PC-3 (cell line): ENCODE measurements around the gene CACNA1D. TPM values are rescaled to one million over a fixed set of nuclear protein-coding genes. Genes with fewer than 3 reads are reported as not detected.

Source experiments
- ATAC-seq: fragments of 200-7000 bp; cut with Tn5 transposase; 2 replicates; pipeline ENCODE4 v1.9.1; 2020; ENCODE audit warnings: mild to moderate bottlenecking, moderate library complexity
- BruUV-seq: library from RNA; stranded (reverse); fragments of 400-500 nt; replicated peaks from 2 replicates; lab custom pipeline; 2021; lab: Mats Ljungman, UMichigan
- CTCF ChIA-PET: fragments of 300-600 bp; sonication (Branson Sonifier 250); formaldehyde crosslinking; loops from one replicate; lab custom pipeline; 2022; ENCODE audit warnings: antibody characterized with exemption; lab: Charles Lee
- POLR2A ChIA-PET: fragments of 300-600 bp; sonication (Branson Sonifier 250); formaldehyde crosslinking; loops from one replicate; lab custom pipeline; 2022; ENCODE audit warnings: antibody characterized with exemption; ENCODE audit not compliant: unreplicated experiment; lab: Charles Lee
- DNase-seq: peaks from one replicate; pipeline ENCODE4 v3.0.0-alpha.2; 2015
- H2AFZ ChIP-seq: fragments of 300-600 bp; sonication (generic); 2 replicates; pipeline ENCODE4 v1.6.0; 2016; ENCODE audit warnings: antibody characterized with exemption, low read length
- H3F3A ChIP-seq: fragments of 300-600 bp; sonication (generic); one replicate; pipeline ENCODE4 v1.6.0; 2017; ENCODE audit warnings: antibody characterized with exemption, low read length, control low read depth, mild to moderate bottlenecking; ENCODE audit not compliant: unreplicated experiment
- H3K27ac ChIP-seq: fragments of 300-600 bp; sonication (generic); 2 replicates; pipeline ENCODE4 v1.5.1; 2016; ENCODE audit warnings: mild to moderate bottlenecking, low read length
- H3K27me3 ChIP-seq: fragments of 300-600 bp; sonication (generic); 2 replicates; pipeline ENCODE4 v1.6.1; 2016; ENCODE audit warnings: low read length, mixed read lengths
- H3K36me3 ChIP-seq: fragments of 300-600 bp; sonication (generic); 2 replicates; pipeline ENCODE4 v1.6.1; 2016; ENCODE audit warnings: low read depth, mixed run types, low read length, mixed read lengths
- H3K4me1 ChIP-seq: fragments of 300-600 bp; sonication (generic); 2 replicates; pipeline ENCODE4 v1.5.1; 2016; ENCODE audit warnings: low read length; ENCODE audit not compliant: insufficient read depth
- H3K4me2 ChIP-seq: fragments of 300-600 bp; sonication (generic); 2 replicates; pipeline ENCODE4 v1.6.0; 2016; ENCODE audit warnings: low read length
- H3K4me3 ChIP-seq: fragments of 300-600 bp; sonication (generic); 2 replicates; pipeline ENCODE4 v1.5.1; 2016; ENCODE audit warnings: mild to moderate bottlenecking, low read length, mixed read lengths
- H3K79me2 ChIP-seq: fragments of 300-600 bp; sonication (generic); 2 replicates; pipeline ENCODE4 v1.6.1; 2017; ENCODE audit warnings: low read length, mixed read lengths
- H3K9ac ChIP-seq: fragments of 300-600 bp; sonication (generic); 2 replicates; pipeline ENCODE4 v1.6.0; 2016; ENCODE audit warnings: mild to moderate bottlenecking, low read length
- H3K9me2 ChIP-seq: fragments of 300-600 bp; sonication (generic); replicated peaks from 2 replicates; pipeline ENCODE4 v1.6.1; 2016; ENCODE audit warnings: mixed run types, low read length, mixed read lengths
- H3K9me3 ChIP-seq: fragments of 300-600 bp; sonication (generic); 2 replicates; pipeline ENCODE4 v1.6.1; 2016; ENCODE audit warnings: low read length, mixed read lengths
- H4K20me1 ChIP-seq: fragments of 300-600 bp; sonication (generic); 2 replicates; pipeline ENCODE4 v1.6.1; 2016; ENCODE audit warnings: low read length, mixed read lengths
- EZH2 ChIP-seq: fragments of 300-600 bp; sonication (generic); IDR thresholded peaks from one replicate; pipeline ENCODE4 v1.6.1; 2017; ENCODE audit warnings: antibody characterized with exemption, mild to moderate bottlenecking, low read length; ENCODE audit not compliant: unreplicated experiment
- EZH2phosphoT487 ChIP-seq: fragments of 300-600 bp; sonication (generic); IDR thresholded peaks from 2 replicates; pipeline ENCODE4 v1.6.1; 2018; ENCODE audit warnings: mild to moderate bottlenecking, antibody characterized with exemption, low read length, borderline replicate concordance
- intact Hi-C: fragments of 100-400 bp; cut with micrococcal nuclease; formaldehyde crosslinking; loops from 2 replicates; pipeline ENCODE4 v1.9.0; 2023
- total RNA-seq: library from RNA; depleted of rRNA; stranded (reverse); fragments of >200 nt; gene quantifications from 2 replicates; pipeline ENCODE4 v1.2.3, GENCODE V29; 2014
- TF ChIP-seq, protein P1 (sequence below): fragments of 300-600 bp; sonication (generic); conservative IDR thresholded peaks from 2 replicates; pipeline ENCODE4 v1.5.1; 2017; ENCODE audit warnings: antibody characterized with exemption, low read depth, mild to moderate bottlenecking, low read length

CACNA1D gene
- total RNA-seq, 1 experiment from 2014 or later, result not detected

DNA sequence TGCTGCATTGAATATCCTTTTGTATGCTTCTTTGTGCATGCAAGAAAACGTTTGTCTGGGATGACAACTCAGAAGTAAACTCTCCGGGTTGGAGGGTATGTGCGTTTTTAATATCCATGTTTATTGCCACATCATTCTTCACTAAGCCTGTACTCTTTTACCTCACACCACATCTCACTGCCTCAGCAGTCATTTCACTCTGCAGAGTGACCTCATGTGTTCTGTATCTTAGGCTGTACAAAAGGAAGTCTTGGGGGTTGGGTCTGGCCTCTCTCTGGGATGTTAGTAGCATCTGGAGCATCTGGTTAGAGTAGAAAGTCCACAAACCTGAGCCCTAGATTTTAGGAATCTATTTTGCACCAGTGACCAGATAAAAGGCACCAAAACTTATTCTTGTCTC, 16.1 kb downstream of the CACNA1D start:
- POLR2A ChIA-PET, result no interaction called here

DNA sequence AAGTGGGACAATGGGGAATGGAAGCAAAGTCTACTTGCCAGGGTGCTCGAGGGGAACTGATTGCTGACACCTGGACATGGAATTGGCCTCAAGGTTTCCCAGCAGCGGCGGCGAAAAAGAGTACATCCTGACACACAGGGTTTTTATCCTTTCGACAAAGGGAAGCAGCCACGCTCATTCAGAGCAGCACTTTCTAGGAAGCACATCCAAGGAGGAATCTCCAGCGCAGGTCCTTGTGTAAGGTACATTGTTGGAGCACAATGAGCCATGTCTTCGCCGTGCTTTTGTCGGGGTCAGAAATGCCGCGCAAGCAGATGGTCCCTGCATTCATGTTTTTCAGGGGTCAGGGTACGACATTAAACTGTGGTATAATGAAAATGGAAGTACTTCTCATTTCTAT, 16.8 kb downstream of the CACNA1D start:
- CTCF ChIA-PET, result no interaction called here
- POLR2A ChIA-PET, result no interaction called here
- Histone ChIP-seq H3K4me3 (no peak overlapping the region), H3F3A (no peaks in the 10 kb centered on the region), H3K9me3 (no peaks in the 10 kb centered on the region), H3K36me3 (no peaks in the 10 kb centered on the region), H3K4me1 (no peaks in the 10 kb centered on the region), H3K79me2 (no peaks in the 10 kb centered on the region), H3K27me3 (peaks cover 63% of the 10 kb centered on the region), H3K9me2 (no peaks in the 10 kb centered on the region), H3K27ac (no peak overlapping the region), H2AFZ (no peak overlapping the region), H4K20me1 (no peaks in the 10 kb centered on the region), H3K9ac (no peak overlapping the region), H3K4me2 (no peak overlapping the region)
- ATAC-seq (no peak), DNase-seq (no peak)
- no TSS peak for BruUV-seq
- TF ChIP-seq EZH2, result no peak
- TF ChIP-seq EZH2phosphoT487, result no peak
- TF ChIP-seq, protein P1, sequence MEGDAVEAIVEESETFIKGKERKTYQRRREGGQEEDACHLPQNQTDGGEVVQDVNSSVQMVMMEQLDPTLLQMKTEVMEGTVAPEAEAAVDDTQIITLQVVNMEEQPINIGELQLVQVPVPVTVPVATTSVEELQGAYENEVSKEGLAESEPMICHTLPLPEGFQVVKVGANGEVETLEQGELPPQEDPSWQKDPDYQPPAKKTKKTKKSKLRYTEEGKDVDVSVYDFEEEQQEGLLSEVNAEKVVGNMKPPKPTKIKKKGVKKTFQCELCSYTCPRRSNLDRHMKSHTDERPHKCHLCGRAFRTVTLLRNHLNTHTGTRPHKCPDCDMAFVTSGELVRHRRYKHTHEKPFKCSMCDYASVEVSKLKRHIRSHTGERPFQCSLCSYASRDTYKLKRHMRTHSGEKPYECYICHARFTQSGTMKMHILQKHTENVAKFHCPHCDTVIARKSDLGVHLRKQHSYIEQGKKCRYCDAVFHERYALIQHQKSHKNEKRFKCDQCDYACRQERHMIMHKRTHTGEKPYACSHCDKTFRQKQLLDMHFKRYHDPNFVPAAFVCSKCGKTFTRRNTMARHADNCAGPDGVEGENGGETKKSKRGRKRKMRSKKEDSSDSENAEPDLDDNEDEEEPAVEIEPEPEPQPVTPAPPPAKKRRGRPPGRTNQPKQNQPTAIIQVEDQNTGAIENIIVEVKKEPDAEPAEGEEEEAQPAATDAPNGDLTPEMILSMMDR, result no peak
- intact Hi-C loops, result loop anchor here (10.0 kb wide), 1 partner anchor 216 kb away; no protein-coding TSS in a partner anchor

More for the DNA sequence above, 16.1 kb downstream of the CACNA1D start:
- H3K9me3 ChIP-seq, result no peaks in the 10 kb centered on the region
- no peak overlapping the region for H3K4me3 ChIP-seq
- H3K36me3 ChIP-seq, result no peaks in the 10 kb centered on the region
- H3K27me3 ChIP-seq, result peaks cover 71% of the 10 kb centered on the region
- H3K4me2 ChIP-seq, result no peak overlapping the region
- no TSS peak for BruUV-seq
- no peaks in the 10 kb centered on the region for H3K4me1 ChIP-seq
- H3K9ac ChIP-seq, result no peak overlapping the region
- CTCF ChIA-PET, result no interaction called here
- no peaks in the 10 kb centered on the region for H3K79me2 ChIP-seq
- H4K20me1 ChIP-seq, result no peaks in the 10 kb centered on the region
- no peaks in the 10 kb centered on the region for H3F3A ChIP-seq
- DNase-seq (no peak), ATAC-seq (no peak)
- H2AFZ ChIP-seq, result no peak overlapping the region
- intact Hi-C loops, result loop anchor here (10.0 kb wide), 1 partner anchor 216 kb away; no protein-coding TSS in a partner anchor
- H3K27ac ChIP-seq, result no peak overlapping the region
- no peaks in the 10 kb centered on the region for H3K9me2 ChIP-seq
- no peak for TF ChIP-seq EZH2
- TF ChIP-seq EZH2phosphoT487, result no peak
- TF ChIP-seq, protein P1, result no peak

DNA sequence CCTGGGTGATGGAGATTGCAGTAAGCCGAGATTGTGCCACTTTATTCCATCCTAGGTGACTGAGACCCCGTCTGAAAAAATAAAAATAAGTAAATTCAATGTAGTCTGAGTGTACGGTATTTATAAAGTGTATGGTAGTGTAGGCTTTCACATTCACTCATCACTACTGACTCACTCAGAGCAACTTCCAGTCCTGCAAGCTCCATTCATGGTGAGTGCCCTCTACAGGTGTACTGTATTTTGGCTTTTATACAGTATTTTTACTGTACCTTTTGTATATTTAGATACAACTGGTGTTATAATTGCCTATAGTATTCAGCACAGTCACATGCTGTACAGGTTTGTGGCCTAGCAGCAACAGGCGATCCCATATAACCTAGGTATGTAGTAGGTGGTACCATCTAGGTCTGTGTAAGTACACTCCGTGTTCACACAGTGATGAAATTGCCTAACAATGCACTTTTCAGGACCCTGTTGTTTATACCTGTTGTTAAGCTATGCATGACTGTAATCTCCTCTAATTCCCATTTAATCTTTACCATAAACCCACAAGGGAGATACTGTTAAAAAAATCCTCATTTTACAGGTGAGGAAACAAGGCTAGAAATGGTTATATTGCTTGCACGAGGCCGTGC, 19.3 kb downstream of the CACNA1D start:
- H3K9me3 ChIP-seq, result no peaks in the 10 kb centered on the region
- H3K27me3 ChIP-seq, result peaks cover 44% of the 10 kb centered on the region
- no peaks in the 10 kb centered on the region for H3K79me2 ChIP-seq
- H3K9ac ChIP-seq, result no peak overlapping the region
- H4K20me1 ChIP-seq, result no peaks in the 10 kb centered on the region
- BruUV-seq, result no TSS peak
- no peak overlapping the region for H2AFZ ChIP-seq
- peaks cover 5% of the 10 kb centered on the region; the same call in 1 of the 2 replicates for H3K4me1 ChIP-seq
- no peaks in the 10 kb centered on the region for H3K36me3 ChIP-seq
- H3K27ac ChIP-seq, result no peak overlapping the region
- no peak overlapping the region for H3K4me3 ChIP-seq
- H3K9me2 ChIP-seq, result no peaks in the 10 kb centered on the region
- ChIA-PET POLR2A (no interaction called here), CTCF (interaction anchor here (0.5 to 0.7 kb wide), 3 partner anchors 8 to 179 kb away, joined by 3 to 4 read pairs (median 3); no protein-coding TSS in a partner anchor)
- peak; percentile 85 for ATAC-seq
- intact Hi-C loops, result loop anchor here (2.0 to 10.0 kb wide), 2 partner anchors 139 to 219 kb away; no protein-coding TSS in a partner anchor
- TF ChIP-seq, protein P1, result peak; percentile 72
- no peak for TF ChIP-seq EZH2
- no peaks in the 10 kb centered on the region for H3F3A ChIP-seq
- DNase-seq, result peak; percentile 70
- no peak overlapping the region for H3K4me2 ChIP-seq
